ENCODE results near the gene KLHL22.

GRCh38 chr22:20497426-20497825 is 1.8 kb upstream of the KLHL22 start:
- TF ChIP-seq CTCF (conservative IDR thresholded peaks at IDR 0.05 in 1 of 2, IDR thresholded peaks at IDR 0.05 in 1 of 2; ENCODE audit: low read depth in 1 of 2, low read length in 2 of 2) (no peak), EZH2 (IDR thresholded peaks at IDR 0.05; ENCODE audit: low read length, missing control alignments) (no peak)
